HUES64 (cell line): ENCODE measurements around the gene GFER.
A peak's percentile ranks its signal among the peaks of the same experiment; 100 is the strongest.

Experiments used
- H3K27ac ChIP-seq: 2 replicates; pipeline ENCODE4 v1.7.0; 2013; ENCODE audit warnings: low read depth, low read length, inconsistent platforms
- H3K27me3 ChIP-seq: 2 replicates; pipeline ENCODE4 v1.6.1; 2013; ENCODE audit warnings: mild to moderate bottlenecking, low read length; ENCODE audit not compliant: insufficient read depth
- H3K36me3 ChIP-seq: 2 replicates; pipeline ENCODE4 v1.6.1; 2013; ENCODE audit warnings: mild to moderate bottlenecking, low read length; ENCODE audit not compliant: insufficient read depth
- H3K4me1 ChIP-seq: 2 replicates; pipeline ENCODE4 v1.6.1; 2013; ENCODE audit warnings: mild to moderate bottlenecking, low read length, moderate library complexity; ENCODE audit not compliant: insufficient read depth
- H3K4me3 ChIP-seq: 2 replicates; pipeline ENCODE4 v1.5.1; 2013; ENCODE audit warnings: mild to moderate bottlenecking, low read length, moderate library complexity
- H3K9ac ChIP-seq: 2 replicates; pipeline ENCODE4 v1.6.1; 2013; ENCODE audit warnings: mild to moderate bottlenecking, low read depth, low read length
- H3K9me3 ChIP-seq: 2 replicates; pipeline ENCODE4 v1.6.1; 2013; ENCODE audit warnings: low read depth, low read length; ENCODE audit not compliant: insufficient read depth
- WGBS: fragments of 150-250, 120-280 bp; methylation state at CpG from one replicate; pipeline ENCODE4 v1.1.7; 2013; ENCODE audit warnings: missing lambda C conversion rate; 5-methylcytosine and 5-hydroxymethylcytosine counted together

GFER gene

DNA sequence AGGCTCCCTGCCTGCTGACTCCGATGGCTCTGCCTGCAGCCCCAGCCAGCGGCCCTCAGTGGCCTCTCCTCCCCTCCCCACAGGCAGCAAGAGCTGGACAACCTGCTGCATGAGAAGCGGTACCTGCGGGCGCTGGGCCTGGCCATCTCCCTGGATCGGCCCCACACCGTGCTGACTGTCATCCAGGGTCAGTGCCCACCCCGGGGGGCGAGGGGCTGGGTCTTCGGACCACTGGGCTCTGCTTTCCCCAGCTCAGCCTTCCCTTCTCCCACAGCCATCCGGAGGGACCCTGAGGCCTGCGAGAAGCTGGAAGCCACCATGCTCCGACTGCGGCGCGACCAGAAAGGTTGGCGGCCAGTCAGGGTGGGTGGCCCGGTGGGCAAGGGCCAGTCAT, 6.1 kb upstream of the GFER start:
- no peaks in the 10 kb centered on the region for H3K9me3 ChIP-seq
- peaks cover 5% of the 10 kb centered on the region for H3K4me1 ChIP-seq
- 95% methylated on average over 18 of the region's 18 CpGs for WGBS
- peaks cover 40% of the 10 kb centered on the region for H3K36me3 ChIP-seq
- H3K4me3 ChIP-seq, result no peak overlapping the region
- H3K9ac ChIP-seq, result no peak overlapping the region
- peaks cover 41% of the 10 kb centered on the region for H3K27me3 ChIP-seq
- H3K27ac ChIP-seq, result no peak overlapping the region

DNA sequence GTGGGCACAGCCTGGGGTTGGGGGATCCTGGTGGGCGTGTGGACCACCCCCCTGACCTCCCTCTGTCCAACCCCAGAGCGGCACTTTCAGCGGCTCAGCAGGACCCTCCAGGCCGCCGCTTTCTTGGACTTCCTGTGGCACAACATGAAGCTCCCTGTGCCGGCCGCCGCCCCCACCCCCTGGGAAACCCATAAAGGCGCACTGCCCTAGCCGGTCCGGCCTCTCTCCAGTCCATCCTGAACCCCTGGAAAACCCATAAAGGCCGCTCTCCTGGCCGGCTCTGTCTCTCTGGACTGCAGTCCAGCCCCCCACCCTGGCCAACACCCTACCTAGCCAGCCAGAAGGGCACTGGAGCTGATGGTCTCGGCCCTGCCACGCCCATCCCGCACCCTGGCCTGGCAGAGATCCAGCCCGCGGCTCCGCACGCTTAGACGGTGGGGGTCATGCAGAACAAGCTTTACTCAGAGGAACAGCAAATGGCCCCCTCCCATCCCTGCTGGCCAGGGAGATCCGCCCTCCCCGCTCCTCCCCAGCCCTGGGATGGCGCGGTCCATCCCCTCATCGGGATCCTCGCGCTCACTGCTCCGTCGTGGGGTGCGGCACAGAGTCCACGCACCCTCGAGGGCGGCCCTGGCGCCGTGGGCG, 5.4 kb upstream of the GFER start:
- H3K9me3 ChIP-seq, result no peaks in the 10 kb centered on the region
- no peak overlapping the region for H3K27ac ChIP-seq
- 58% methylated on average over 37 of the region's 37 CpGs for WGBS
- H3K4me1 ChIP-seq, result peaks cover 5% of the 10 kb centered on the region
- H3K9ac ChIP-seq, result no peak overlapping the region; the same call in 1 of the 2 replicates
- H3K27me3 ChIP-seq, result peaks cover 46% of the 10 kb centered on the region
- H3K36me3 ChIP-seq, result peaks cover 40% of the 10 kb centered on the region
- H3K4me3 ChIP-seq, result peak overlapping the region; percentile 58

DNA sequence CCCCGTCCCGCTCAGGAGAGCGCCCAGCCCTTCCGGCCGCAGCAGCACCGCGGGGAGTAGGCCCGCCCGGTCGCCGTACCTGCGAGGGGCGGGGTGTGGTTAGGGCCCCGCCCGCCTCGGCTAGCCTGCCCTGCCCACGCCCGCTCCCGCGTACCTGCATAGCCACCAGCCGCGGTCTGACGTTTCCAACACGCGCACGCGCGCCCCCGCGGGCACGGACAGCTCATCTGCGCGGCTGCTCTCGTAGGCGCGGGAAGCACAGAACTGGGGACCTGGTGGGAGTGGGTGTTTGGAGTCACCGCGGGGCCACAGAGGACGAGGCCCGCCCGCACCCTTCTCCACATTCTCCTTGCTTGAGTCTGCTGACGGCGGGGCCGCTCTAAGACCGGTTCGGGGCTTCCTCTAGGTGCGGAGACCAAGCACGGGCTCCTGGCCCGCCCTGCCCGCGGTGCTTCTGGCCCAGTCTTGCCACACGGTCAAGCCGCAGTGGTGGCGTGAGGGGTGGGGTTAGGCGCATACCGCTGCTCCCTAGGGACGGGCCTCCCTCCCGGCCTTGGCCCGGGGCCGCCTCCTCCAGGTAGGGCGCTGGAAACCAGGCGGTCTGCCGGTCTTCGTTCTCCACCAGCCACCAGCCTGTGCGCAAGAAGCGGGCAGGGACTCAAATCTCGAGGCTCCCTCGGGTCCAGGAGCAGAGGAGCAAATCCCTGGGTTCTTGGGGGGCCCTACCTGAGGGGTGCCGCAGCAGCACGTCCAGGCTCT, 4.5 kb upstream of the GFER start:
- peaks cover 37% of the 10 kb centered on the region for H3K36me3 ChIP-seq
- 3% methylated on average over 70 of the region's 70 CpGs for WGBS
- H3K27ac ChIP-seq, result no peak overlapping the region
- peak overlapping the region; percentile 58 for H3K4me3 ChIP-seq
- no peaks in the 10 kb centered on the region for H3K9me3 ChIP-seq
- peak overlapping the region; percentile 69 for H3K9ac ChIP-seq
- H3K4me1 ChIP-seq, result peaks cover 5% of the 10 kb centered on the region
- H3K27me3 ChIP-seq, result peaks cover 46% of the 10 kb centered on the region

DNA sequence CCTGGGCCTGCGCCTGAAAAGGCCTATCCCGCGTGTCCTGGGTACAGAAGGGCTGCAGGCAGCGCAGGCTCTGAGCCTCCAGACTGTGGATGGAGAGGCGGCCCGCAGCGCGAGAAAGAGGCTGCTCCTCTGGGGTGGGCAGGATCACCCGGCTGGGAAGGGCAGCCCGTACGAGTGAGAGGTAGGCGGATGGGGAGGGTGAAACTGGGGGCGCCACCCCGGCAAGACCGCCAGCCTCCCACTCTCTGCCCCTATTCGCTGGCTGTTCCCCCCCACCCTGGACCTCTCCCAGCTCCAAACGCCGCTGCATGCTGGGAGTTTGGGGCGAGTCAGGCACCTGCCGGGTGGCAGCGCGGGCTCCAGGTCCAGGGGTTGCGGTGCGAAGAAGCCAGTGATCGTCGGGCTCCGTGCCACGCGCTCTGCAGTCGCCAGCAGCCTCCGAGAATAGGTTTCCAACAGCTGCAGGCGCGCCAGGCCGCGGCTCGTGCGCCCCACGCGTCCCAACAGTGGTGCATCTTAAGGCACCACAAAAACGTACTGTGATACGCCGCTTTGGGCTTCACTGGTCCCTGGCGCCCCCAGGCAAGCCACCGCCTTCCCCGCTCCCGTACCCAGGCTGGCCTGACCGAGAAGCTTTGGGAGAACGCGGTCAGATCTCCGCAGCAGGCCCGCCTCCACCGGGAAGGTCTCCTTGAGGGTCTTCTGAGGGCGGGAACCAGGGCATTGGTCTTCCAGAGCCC, 3.8 kb upstream of the GFER start:
- WGBS, result 11% methylated on average over 53 of the region's 53 CpGs
- Histone ChIP-seq H3K9ac (peak overlapping the region; percentile 69; the same call in 1 of the 2 replicates), H3K27me3 (peaks cover 46% of the 10 kb centered on the region), H3K9me3 (no peaks in the 10 kb centered on the region), H3K27ac (no peak overlapping the region), H3K4me1 (peaks cover 5% of the 10 kb centered on the region), H3K36me3 (peaks cover 30% of the 10 kb centered on the region), H3K4me3 (peak overlapping the region; percentile 58)

DNA sequence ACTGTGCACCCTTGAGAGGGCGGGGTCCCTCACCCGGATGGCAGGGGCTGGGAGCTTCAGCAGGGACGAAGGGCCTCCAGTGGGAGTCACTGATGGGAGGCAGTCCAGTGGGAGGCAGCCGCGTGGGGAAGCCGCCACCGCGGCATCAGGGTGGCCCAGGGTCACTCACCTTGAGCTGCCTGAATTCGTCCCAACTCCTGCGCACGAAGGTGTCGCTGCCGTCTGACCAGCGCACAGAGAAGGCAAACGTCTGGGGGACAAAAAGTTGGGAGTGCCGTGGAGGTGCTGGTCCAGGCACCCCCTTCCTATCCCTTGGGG, 3.3 kb upstream of the GFER start:
- Histone ChIP-seq H3K9ac (no peak overlapping the region), H3K27ac (no peak overlapping the region), H3K27me3 (peaks cover 46% of the 10 kb centered on the region), H3K4me3 (peak overlapping the region; percentile 58; the same call in 1 of the 2 replicates), H3K4me1 (peaks cover 5% of the 10 kb centered on the region), H3K36me3 (peaks cover 28% of the 10 kb centered on the region), H3K9me3 (no peaks in the 10 kb centered on the region)
- WGBS, result 46% methylated on average over 16 of the region's 16 CpGs

DNA sequence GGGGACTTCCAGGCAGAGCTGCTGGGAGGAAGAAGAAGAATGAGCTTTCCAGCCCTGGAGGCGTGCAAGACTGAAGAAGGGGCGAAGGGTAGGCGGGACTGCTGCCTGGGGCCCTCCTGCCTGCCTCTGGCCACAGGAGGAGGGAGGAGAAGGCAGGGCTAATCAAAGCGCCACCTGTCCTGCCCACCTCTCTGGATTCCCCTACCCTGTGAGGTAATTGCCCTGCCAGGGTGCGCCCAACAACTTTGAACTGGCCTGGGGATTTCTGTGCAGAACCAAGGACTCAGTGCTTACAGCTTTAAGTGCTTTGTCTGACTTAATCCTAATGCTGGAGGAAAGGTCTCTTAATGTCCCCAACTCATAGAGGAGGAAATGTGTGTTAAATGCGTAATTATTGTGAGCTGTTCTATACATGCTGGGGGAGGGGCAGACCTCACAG, 2.6 kb upstream of the GFER start, which contains the start of gene NOXO1:
Gene NOXO1, minus strand, starts transcription at position 72 of the 439 bp plus-strand sequence. CDS start 290 bp downstream, outside the sequence.
- peaks cover 28% of the 10 kb centered on the region for H3K36me3 ChIP-seq
- 51% methylated on average over 6 of the region's 6 CpGs for WGBS
- no peak within 1 kb of the TSS; the same call in 1 of the 2 replicates for H3K9ac ChIP-seq
- peaks cover 46% of the 10 kb centered on the region for H3K27me3 ChIP-seq
- no peaks in the 10 kb centered on the region for H3K9me3 ChIP-seq
- H3K4me3 ChIP-seq, result peak within 1 kb of the TSS; percentile 58; the same call in 1 of the 2 replicates
- no peak within 1 kb of the TSS for H3K27ac ChIP-seq
- H3K4me1 ChIP-seq, result peaks cover 5% of the 10 kb centered on the region

DNA sequence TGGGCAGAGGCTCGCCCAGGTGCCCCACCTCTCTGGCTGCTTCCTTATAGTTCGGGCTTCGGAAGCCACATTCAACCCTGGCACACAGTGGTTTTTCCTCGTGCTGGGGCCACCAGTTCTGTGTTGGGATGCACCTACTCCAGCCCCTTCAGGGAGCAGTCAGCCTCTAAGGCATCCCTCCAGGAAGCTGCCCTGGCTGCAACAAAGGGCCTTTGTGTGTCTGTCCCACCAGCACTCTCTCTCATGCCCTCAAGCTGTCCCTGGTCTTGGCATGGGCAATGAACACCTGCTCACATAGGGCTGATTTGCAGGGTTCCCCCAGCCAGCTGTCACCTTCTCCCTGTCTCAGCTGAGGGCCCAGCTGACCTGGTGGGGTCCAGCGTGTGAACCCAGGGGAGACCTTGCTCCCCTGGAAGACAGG, 2.0 kb upstream of the GFER start:
- H3K9ac ChIP-seq, result no peak overlapping the region
- no peaks in the 10 kb centered on the region for H3K9me3 ChIP-seq
- 81% methylated on average over 5 of the region's 5 CpGs for WGBS
- H3K4me1 ChIP-seq, result peaks cover 5% of the 10 kb centered on the region
- H3K27me3 ChIP-seq, result peaks cover 46% of the 10 kb centered on the region
- no peak overlapping the region for H3K27ac ChIP-seq
- H3K4me3 ChIP-seq, result no peak overlapping the region
- H3K36me3 ChIP-seq, result peaks cover 25% of the 10 kb centered on the region

DNA sequence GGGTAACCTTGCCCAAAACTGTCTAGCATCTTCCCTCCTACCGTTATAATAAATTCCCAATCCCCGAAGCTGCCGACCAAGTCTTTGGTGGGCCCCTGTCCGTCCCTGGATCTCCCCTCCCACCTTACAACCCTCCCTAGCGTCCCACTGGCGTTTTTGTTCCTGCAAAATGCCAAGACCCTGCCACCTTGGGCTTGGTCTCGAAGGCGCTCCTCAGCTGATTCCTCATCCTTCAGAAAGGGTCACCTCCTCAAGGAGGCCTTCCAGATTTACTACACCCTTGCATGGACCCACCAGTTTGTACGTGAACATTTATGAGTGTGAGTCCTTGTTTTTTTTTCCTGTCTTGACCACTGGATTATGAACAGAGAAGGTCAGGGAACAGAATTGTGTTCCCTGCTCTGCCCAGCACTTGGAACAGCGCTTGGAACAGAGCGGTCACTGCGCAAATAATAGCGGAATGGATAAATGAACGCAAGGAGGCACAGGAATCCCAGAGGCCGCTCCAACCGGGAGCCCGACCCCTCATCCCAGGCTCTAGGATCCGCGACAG, 926 bp upstream of the GFER start:
- H3K27me3 ChIP-seq, result peaks cover 48% of the 10 kb centered on the region
- WGBS, result 38% methylated on average over 19 of the region's 19 CpGs
- no peak overlapping the region for H3K27ac ChIP-seq
- H3K9ac ChIP-seq, result no peak overlapping the region
- peak overlapping the region; percentile 74 for H3K4me3 ChIP-seq
- no peaks in the 10 kb centered on the region for H3K9me3 ChIP-seq
- H3K4me1 ChIP-seq, result peaks cover 5% of the 10 kb centered on the region
- peaks cover 16% of the 10 kb centered on the region for H3K36me3 ChIP-seq

DNA sequence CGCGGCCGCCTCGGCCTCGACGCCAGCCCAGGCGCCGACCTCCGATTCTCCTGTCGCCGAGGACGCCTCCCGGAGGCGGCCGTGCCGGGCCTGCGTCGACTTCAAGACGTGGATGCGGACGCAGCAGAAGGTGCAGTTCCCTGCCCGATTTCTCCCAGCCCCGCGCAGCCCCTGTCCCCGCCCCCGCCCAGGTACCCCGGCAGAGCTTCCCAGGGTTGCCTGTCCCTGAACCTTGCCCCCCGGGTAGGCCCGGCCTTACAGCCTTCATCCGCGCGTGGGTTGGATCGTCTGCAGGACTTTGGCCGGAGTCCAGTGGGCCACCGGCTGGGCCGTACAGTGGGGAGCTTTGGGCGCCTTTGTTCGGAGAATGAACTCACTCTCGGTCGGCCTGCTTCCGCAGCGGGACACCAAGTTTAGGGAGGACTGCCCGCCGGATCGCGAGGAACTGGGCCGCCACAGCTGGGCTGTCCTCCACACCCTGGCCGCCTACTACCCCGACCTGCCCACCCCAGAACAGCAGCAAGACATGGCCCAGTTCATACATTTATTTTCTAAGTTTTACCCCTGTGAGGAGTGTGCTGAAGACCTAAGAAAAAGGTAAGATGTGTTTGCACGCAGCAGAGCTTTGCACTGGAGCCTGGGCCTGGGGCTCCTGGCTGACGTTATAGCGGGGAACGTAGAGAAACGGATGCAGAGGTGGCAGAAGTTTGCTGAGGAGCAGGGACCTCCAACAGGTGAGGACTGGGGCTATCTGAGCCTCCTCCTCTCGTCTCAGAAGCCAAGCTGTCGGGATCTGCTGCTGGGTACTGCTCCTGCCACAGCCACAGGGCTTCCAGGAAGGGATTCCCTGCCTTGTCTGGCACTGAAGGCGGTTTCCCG, 593 bp downstream of the GFER start:
- Histone ChIP-seq H3K27ac (peak overlapping the region; percentile 81), H3K27me3 (peaks cover 54% of the 10 kb centered on the region)

DNA sequence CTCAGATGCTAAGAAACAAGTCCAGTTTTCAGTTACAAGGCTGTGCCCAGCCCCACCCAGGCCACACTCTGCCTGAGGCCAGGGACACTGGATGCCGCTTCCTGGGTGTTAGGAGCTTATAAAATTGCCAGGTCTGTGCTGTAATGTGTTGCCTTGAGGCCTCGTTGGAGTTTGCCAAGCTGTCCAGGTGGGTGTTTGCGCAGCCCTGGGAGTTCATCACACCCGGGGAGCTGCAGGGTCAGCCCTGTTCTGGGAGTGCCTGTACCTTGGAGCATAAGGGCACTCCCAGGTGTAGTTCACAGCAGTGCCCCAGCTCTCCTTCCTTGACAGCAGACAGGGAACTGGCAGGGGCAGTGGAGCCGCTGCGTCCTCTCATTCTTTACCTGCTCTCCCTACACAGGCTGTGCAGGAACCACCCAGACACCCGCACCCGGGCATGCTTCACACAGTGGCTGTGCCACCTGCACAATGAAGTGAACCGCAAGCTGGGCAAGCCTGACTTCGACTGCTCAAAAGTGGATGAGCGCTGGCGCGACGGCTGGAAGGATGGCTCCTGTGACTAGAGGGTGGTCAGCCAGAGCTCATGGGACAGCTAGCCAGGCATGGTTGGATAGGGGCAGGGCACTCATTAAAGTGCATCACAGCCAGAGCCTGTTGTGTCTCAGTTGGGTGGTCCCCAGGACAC, 1.6 kb downstream of the GFER start:
- Histone ChIP-seq H3K27ac (no peak overlapping the region), H3K4me1 (peaks cover 9% of the 10 kb centered on the region), H3K9ac (no peak overlapping the region), H3K27me3 (peaks cover 49% of the 10 kb centered on the region), H3K9me3 (no peaks in the 10 kb centered on the region), H3K36me3 (peaks cover 13% of the 10 kb centered on the region), H3K4me3 (peak overlapping the region; percentile 74; the same call in 1 of the 2 replicates)
- WGBS, result 94% methylated on average over 14 of the region's 14 CpGs

More for the DNA sequence above, 593 bp downstream of the GFER start:
- H3K4me3 ChIP-seq, result peak overlapping the region; percentile 74
- peaks cover 9% of the 10 kb centered on the region for H3K4me1 ChIP-seq
- no peaks in the 10 kb centered on the region for H3K9me3 ChIP-seq
- peaks cover 13% of the 10 kb centered on the region for H3K36me3 ChIP-seq
- WGBS, result 8% methylated on average over 58 of the region's 58 CpGs
- peak overlapping the region; percentile 92 for H3K9ac ChIP-seq
